ENCODE data around the gene FAM13B. TPM values are rescaled to one million over a fixed set of nuclear protein-coding genes. Genes with fewer than 3 reads are reported as not detected.

FAM13B gene
- total RNA-seq, 1 donor from 2014 or later = 49.1 TPM

DNA sequence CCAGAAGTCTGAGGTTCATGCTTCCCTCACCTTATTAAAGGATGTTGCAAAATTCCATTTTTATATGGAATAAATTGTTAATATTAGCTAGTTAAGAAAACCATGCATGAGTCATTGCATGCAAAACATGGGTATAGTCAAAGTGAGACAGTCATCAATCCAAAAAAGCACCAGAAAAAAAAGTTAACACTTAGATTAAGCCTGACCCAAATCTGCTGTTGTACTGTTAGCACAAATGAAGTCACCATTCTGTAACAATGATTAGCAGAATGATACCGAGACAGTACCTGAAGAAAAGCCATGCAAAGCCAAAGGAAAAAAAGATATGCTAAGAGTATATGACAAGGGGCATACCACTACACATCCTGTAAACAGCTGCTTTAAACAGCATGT, 94.1 kb downstream of the FAM13B start:
- H3K27ac Mint-ChIP-seq (ENCODE audit: unreplicated experiment) = no peak overlapping the region
- H3K27me3 Mint-ChIP-seq (ENCODE audit: low read depth) = no peaks in the 10 kb centered on the region
- TF ChIP-seq, protein P1, sequence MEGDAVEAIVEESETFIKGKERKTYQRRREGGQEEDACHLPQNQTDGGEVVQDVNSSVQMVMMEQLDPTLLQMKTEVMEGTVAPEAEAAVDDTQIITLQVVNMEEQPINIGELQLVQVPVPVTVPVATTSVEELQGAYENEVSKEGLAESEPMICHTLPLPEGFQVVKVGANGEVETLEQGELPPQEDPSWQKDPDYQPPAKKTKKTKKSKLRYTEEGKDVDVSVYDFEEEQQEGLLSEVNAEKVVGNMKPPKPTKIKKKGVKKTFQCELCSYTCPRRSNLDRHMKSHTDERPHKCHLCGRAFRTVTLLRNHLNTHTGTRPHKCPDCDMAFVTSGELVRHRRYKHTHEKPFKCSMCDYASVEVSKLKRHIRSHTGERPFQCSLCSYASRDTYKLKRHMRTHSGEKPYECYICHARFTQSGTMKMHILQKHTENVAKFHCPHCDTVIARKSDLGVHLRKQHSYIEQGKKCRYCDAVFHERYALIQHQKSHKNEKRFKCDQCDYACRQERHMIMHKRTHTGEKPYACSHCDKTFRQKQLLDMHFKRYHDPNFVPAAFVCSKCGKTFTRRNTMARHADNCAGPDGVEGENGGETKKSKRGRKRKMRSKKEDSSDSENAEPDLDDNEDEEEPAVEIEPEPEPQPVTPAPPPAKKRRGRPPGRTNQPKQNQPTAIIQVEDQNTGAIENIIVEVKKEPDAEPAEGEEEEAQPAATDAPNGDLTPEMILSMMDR (conservative IDR thresholded peaks at IDR 0.05) = no peak
- DNase-seq (ENCODE audit: low read depth, low spot score) = no peak
- H3K36me3 Mint-ChIP-seq (ENCODE audit: low read depth) = peaks cover 30% of the 10 kb centered on the region
- H3K4me1 Mint-ChIP-seq = no peaks in the 10 kb centered on the region
- H3K4me3 Mint-ChIP-seq = no peak overlapping the region
- H3K9me3 Mint-ChIP-seq = no peaks in the 10 kb centered on the region

GRCh38 chr5:137937994-137938750, 94.7 kb downstream of the FAM13B start:
- no peak overlapping the region for H3K4me3 Mint-ChIP-seq
- H3K27ac Mint-ChIP-seq (ENCODE audit: unreplicated experiment) = no peak overlapping the region
- no peak for DNase-seq (ENCODE audit: low read depth, low spot score)
- H3K27me3 Mint-ChIP-seq (ENCODE audit: low read depth) = no peaks in the 10 kb centered on the region
- H3K9me3 Mint-ChIP-seq = no peaks in the 10 kb centered on the region
- H3K36me3 Mint-ChIP-seq (ENCODE audit: low read depth) = peaks cover 30% of the 10 kb centered on the region
- no peaks in the 10 kb centered on the region for H3K4me1 Mint-ChIP-seq
- TF ChIP-seq, protein P1 (conservative IDR thresholded peaks at IDR 0.05) = no peak

- no peak for DNase-seq (ENCODE audit: low read depth, low spot score)
- Mint-ChIP-seq H3K9me3 (no peaks in the 10 kb centered on the region), H3K36me3 (ENCODE audit: low read depth) (peaks cover 18% of the 10 kb centered on the region), H3K27ac (ENCODE audit: unreplicated experiment) (no peak overlapping the region), H3K4me3 (no peak overlapping the region), H3K4me1 (no peaks in the 10 kb centered on the region), H3K27me3 (ENCODE audit: low read depth) (no peaks in the 10 kb centered on the region)
- TF ChIP-seq, protein P1 (conservative IDR thresholded peaks at IDR 0.05) = no peak
These were observed 97.2 kb downstream of the FAM13B start for GRCh38 chr5:137935694-137936093.

GRCh38 chr5:137935190-137935589, 97.7 kb downstream of the FAM13B start:
- H3K4me3 Mint-ChIP-seq = no peak overlapping the region
- H3K4me1 Mint-ChIP-seq = no peaks in the 10 kb centered on the region
- H3K9me3 Mint-ChIP-seq = no peaks in the 10 kb centered on the region
- TF ChIP-seq, protein P1 (conservative IDR thresholded peaks at IDR 0.05) = no peak
- DNase-seq (ENCODE audit: low read depth, low spot score) = no peak
- H3K36me3 Mint-ChIP-seq (ENCODE audit: low read depth) = peaks cover 18% of the 10 kb centered on the region
- H3K27ac Mint-ChIP-seq (ENCODE audit: unreplicated experiment) = no peak overlapping the region
- no peaks in the 10 kb centered on the region for H3K27me3 Mint-ChIP-seq (ENCODE audit: low read depth)

- TF ChIP-seq, protein P1 (conservative IDR thresholded peaks at IDR 0.05) = no peak
- Mint-ChIP-seq H3K27me3 (ENCODE audit: low read depth) (no peaks in the 10 kb centered on the region), H3K4me3 (no peak overlapping the region), H3K9me3 (no peaks in the 10 kb centered on the region), H3K27ac (ENCODE audit: unreplicated experiment) (no peak overlapping the region), H3K4me1 (no peaks in the 10 kb centered on the region), H3K36me3 (ENCODE audit: low read depth) (peaks cover 20% of the 10 kb centered on the region)
- DNase-seq (ENCODE audit: low read depth, low spot score) = no peak
These were observed 99.4 kb downstream of the FAM13B start for GRCh38 chr5:137933491-137933911.
